ENCODE measurements around the gene RSBN1L.
"Not testable (repeated sequence)": the region's sequence is repeated elsewhere in the genome, so short reads cannot be mapped to it uniquely, and the experiment has no call there.

RSBN1L gene

DNA sequence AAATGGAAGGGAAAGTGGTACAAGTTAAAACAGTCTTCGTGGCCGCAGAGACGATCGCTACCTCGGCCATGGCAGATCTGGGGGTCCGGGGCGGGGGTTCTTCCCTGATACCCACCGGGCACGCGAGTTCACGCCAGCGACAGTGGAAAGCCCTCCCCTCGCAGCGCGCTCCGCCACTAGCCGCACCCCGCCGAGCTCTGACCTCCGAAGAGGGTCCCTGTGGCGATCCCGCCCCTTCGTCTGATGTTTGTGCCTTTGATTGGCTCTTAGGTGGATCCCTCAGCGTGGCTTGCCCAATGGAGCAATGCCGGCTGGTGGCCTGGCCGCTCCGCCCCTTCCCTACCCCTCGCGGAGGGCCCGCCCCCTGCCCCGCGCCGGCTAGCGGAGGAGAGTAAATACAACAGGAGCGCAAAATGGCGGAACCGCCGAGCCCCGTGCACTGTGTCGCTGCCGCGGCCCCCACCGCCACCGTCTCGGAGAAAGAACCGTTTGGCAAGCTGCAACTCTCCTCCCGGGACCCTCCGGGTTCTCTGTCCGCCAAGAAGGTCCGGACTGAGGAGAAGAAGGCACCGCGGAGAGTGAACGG lies at the start of gene RSBN1L:
RSBN1L (plus strand) TSS at position 403 of the 586 bp plus-strand sequence; CDS start at position 414, 11 bp downstream.
- peak; percentile 96 for DNase-seq

DNA sequence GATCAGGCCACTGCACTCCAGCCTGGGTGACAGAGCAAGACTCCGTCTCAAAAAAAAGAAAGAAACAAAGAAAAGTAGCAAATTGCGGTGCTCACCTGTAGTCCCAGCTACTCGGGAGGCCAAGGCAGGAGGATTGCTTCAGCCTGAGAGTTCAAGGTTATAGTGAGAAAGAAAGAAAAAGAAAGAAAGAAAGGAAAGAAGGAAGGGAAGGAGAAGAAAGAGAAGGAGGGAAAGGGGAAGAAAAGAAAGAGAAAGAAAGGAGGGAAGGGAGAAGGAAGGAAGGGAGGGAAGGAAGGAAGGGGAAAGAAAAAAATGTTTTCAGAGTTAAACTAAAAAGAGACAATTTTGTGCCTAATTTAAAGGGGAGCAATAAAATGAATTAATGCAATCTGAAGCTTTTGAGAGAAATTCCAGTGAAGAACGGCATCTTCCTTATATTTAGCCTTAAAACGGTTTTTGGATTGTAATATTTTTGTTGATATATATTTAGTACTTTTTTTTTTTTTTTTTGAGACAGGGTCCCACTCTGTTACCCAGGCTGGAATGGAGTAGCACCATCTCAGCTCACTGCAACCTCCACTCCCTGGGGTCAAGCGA lies 47.4 kb upstream of the RSBN1L start:
- no peak for DNase-seq

DNA sequence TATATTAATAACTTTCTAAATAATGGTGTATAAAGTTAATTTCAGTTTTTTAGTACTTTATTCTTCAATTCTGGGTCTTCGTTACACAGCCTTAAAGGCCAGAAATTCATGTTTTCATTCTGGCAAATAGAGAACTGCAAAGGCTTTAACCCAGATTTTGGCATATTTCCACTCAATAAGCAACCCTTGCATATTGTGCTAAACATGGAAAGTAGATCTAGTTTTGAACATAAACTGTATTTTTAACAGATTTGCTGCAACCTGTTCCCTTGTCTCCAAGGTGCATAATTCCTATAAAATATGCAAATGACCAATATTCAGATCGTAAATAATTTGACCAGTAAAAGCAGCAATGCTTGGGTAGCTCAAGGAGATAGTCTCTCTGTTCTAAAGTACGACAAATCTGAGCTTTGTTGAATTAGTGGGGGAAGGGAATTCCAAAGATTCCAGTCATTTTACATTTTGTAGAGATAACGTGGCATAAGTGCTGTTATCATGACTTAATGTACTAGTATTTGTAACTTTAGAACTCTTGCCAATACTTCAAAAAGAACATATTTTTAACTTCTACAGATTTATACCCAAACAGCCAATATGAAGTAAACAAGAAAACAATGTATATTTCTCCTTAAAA lies 46.4 kb upstream of the RSBN1L start:
- DNase-seq: no peak

DNA sequence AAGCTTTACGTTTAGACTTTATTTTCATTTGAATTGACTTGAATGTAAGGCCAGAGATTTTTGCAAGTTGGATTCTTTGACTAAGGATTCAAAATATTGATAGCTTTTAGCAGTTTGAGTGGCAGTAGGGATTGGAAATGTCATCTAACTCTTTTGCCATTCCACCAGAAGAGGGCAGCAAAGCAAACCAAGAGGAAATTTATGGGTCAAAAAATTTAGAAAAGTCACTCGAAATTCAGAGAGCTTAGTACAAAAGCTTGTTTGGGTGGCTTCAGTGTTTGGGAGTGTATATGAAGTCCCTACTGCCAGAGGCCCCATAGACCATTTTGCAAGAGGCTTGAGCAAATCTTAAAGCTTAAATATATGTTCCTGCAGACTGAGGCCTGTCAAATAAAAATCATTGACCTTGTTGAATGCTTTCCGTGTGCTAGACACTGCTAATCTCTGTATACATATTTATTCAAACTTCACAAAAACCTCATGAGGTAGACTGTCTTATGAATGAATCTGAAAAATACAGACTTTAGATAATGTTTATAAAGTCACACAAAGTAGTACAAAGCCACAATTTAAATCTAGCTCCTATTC lies 44.6 kb upstream of the RSBN1L start:
- DNase-seq: peak; percentile 28

DNA sequence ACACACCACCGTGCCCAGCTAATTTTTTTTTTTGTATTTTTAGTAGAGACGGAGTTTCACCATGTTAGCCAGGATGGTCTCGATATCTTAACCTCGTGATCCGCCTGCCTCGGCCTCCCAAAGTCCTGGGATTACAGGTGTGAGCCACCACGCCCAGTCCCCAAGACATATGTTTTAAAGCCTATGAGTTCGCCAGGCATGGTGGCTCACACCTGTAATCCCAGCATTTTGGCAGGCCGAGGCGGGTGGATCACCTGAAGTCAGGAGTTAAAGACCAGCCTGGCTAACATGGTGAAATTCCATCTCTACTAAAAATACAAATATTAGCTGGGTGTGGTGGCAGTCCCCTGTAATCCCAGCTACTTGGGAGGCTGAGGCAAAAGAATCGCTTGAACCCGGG lies 43.4 kb upstream of the RSBN1L start:
- not testable (repeated sequence) for DNase-seq

DNA sequence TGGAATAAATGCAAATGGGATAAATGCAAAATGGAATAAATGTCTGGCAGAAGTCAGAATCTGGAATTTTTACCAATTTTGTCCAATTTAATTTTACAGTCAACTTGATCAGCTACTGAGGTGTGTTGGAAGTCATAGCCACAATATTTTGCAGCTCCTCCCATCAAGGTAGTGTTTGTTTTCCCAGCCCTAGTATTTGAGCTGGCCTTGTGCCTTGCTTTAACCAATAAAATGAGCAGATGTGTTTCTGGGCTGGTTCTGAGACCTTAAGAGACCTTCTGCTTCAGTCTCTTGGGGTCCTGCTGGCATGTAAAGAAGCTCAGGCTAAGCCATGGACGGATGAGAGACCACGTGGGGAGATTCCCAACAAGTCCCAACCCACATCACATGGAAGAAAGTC lies 42.7 kb upstream of the RSBN1L start:
- peak; percentile 54 for DNase-seq

DNA sequence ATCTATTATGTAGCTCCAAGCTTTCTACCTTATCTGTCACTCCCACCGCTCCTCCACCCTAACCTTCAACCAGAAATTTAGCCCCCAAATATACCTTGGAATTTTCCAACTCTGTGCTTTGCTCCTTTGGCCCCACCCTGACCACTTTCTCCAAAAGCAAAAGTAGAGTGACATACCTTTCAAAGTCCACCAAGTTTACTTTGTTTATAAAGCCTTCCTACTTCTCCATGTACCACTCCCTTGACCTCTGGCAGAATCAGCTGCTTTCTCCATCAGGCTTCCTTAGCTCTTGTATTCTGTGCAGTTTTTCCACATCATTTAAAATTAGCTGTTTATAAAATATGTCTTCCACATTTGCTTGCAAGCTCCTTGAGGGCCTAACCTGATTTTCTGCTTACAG lies 40.9 kb upstream of the RSBN1L start:
- DNase-seq: no peak

DNA sequence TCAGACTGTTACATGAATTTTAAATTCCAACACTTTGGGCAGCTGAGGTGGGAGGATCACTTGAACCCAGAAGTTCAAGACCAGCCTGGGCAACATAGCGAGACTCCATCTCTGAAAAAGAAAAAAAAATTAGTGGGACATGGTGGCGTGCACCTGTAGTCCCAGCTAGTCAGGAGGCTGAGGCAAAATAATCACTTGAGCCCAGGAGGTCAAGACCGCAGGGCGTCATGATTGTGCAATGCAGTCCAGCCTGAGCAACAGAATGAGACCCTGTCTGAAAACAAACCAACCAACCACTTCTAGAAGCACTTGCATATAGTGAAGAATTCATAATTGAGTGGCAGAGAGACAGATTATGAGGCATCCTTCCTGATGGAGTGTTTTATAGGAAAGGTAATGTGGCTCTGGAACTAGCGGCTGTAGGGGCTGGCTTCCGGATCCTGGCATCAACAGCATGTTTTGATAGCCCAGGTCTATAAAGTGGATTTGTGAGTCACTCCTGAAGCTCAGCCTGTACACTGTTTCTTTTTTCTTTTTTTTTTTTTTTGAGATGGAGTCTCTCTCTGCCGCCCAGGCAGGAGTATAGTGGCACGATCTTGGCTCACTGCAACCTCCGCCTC lies 40.3 kb upstream of the RSBN1L start:
- no peak for DNase-seq

DNA sequence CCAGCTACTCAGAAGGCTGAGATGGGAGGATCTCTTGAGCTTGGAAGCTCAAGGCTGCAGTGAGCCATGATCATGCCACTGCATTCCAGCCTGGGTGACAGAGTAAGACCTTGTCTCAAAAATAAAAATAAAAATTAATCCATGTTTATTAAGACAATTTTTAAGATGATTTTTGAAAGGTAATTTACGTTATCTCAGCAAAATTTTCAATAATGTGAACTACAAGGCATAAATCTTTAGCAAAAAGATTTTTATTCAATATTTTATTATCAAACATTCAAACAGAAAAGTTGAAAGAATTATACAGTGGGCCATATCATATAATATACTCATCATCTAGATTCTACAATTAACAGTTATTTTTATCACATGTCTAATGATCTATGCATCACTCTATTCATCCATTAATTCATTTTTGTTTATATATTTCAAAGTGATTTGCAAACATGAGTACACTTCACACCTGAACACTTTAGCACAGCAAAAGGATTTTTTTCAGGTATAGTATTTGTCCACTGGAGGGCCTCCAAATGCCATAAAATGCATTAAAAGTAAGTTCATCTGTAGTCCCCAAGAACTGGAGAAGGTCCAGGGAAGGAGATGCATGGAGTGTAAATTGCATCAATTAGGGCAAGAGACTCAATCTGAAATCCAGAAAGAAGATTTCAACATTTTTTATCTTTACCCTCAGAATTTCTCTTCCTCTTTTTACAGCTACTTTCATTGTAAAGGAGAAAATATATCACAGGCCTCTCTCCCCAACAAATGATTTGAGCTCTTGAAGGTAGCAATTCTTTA lies 38.6 kb upstream of the RSBN1L start:
- peak; percentile 74 for DNase-seq

DNA sequence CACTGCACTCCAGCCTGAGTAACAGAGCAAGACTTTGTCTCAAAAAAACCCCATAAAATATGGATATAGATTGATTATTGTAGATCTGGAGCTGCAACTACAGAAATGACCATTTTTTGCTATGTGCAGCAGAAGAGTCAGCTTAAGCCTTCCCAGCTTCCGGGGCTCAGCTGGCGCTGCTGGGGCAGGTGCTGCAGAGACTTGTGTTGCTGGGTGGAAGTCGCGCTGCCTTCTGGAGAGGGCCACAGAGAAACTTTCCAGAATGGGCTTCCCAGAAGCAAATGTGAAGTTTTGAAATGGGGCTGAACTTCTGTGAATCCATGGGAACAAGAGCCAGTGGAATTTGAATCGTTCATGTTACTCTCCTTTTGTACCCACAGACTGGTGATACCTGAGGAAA lies 37.3 kb upstream of the RSBN1L start:
- no peak for DNase-seq

DNA sequence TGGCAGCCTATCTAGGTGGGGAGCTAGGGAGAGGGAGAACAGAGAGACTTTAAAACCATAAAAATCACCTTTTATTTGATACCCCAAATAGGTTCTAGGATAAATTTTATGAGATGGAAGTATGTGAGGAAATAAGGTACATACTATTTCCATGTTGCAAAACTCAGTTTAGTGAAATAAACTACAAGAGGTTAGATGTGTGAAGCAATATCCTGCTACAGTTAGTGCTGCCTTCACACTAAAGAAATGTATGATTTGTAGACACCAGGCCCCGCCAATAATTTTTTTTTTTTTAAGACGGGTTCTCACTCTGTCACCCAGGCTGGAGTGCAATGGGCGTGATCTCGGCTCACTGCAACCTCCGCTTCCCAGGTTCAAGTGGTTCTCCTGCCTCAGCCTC lies 34.4 kb upstream of the RSBN1L start:
- no peak for DNase-seq

DNA sequence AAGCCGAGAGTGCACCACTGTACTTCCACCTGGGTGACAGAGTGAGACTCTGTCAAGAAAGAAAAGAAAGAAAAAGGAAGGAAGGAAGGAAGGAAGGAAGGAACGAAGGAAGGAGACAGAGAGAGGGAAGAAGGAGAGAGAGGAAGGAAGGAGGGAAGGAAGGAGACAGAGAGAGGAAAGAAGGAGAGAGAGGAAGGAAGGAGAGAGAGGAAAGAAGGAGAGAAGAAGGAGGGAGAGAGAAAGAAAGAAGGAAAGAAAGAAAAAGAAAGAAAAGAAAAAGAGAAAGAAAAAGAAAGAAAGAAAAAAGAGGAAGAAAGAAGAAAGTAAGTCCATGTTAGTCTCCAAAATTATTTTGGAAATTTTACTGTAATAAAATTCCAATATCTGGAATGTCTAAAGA lies 33.4 kb upstream of the RSBN1L start:
- DNase-seq: no peak

DNA sequence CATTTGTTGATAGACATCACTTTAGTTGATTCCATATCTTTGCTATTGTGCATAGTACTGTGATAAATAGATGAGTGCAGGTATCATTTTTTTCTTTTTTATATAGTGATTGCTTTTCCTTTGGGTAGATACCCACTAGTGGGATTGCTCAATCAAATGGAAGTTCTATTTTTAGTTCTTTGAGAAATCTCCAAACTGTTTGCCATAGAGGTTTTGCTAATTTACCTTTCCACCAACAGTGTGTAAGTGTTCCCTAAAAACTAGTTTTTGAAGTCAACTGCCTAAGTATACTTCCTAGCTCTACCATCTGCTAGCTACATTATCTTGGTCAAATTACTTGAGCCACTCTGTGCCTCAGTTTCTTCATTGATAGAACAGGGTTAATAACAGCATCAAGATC lies 31.5 kb upstream of the RSBN1L start:
- DNase-seq: no peak

DNA sequence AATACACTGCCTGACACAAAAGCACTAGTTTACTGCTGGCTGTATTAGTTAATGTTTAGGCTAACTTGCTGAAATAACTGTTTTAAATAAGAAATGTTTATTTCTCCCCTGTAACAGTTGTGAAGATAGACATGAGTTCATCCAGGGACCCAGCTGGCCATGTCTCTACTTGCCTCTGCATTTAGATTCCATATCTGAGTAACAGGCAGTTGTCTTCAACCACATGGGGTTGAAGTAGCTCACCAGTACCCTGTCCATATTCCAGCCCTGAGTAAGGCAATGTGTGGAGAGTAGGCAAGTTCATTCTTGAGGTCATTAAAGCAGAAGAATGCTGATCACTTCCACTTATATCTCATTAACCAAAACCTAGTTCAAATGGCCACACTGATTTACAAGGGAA lies 31.1 kb upstream of the RSBN1L start:
- DNase-seq: no peak

DNA sequence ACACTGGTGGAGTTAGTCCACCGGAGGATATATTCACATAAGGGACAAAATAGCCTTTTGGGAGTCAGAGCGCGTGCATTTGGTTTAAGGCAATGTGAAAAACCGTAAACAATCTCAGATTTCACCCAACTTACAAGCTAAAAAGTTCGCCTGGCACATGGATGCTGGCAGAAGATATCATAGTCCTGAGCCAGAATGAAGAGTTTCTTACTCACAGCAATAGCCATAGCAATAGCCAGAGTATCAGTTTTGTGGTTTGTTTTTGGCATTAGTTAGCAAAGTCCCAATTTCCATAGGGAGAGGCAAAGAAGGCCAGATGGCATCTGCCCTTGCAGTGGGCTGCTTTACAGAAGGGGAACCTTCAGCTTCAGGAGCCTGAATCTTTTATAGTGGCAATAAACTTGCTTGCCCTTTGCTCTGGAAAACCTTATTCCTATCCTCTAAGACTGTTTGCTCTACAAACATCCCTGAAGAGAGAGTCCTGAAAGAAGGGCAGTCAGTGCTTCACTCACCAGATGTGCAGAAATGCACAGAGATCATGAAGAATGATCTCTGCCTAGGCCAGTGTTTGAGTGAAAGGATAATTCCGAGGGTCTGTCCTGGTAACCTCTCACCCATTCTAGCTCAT lies 28.7 kb upstream of the RSBN1L start:
- no peak for DNase-seq

DNA sequence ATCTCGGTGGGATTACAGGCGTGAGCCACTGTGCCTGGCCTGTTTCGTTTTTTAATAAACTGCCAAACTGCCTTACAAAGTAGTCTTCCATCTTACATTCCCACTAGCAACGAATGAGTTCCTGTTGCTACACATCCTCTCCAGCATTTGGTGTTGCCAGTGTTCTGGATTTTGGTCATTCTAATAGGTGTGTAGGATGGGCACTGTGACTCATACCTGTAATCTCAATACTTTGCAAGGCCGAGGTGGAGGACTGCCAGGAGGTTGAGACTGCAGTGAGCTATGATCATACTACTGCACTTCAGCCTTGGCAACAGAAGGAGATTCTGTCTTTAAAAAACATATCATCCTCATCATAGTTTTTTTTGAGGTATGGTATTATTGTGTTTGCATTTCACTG lies 21.4 kb upstream of the RSBN1L start:
- peak; percentile 51 for DNase-seq

DNA sequence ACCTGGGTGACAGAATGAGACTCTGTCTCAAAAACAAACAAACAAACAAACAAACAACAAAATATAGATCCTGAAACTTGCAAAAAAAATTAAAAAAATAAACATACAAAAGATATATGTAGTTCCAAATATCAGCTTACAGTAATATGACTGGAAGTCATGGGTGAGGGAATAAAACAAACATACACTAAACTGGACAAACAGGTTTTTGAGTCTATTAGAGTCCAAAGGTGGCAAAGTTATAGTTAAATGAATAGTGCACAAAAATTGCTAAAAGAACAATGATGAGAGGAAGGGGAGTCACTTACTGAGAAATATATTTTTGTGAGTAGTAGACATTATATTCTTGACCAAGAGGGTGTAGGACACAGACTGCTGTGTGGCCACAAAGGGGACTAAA lies 16.7 kb upstream of the RSBN1L start:
- DNase-seq: peak; percentile 60

DNA sequence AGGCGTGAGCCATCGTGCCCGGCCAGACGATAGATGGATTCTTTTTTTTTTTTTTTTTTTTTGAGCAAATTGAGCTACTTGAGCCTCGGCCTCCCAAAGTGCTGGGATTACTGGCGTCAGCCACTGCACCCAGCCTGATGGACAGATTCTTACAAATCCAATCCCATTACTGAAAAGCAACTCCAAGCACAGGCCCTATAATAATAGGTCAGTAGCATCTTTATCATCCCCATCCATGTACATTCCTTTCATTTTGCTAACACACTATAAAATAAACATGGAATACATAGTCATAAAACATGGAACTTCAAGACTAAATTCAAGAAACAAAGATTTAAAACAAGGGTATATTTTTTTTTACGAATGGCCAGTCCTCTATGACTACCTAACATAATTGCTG lies 16.0 kb upstream of the RSBN1L start:
- DNase-seq: no peak

DNA sequence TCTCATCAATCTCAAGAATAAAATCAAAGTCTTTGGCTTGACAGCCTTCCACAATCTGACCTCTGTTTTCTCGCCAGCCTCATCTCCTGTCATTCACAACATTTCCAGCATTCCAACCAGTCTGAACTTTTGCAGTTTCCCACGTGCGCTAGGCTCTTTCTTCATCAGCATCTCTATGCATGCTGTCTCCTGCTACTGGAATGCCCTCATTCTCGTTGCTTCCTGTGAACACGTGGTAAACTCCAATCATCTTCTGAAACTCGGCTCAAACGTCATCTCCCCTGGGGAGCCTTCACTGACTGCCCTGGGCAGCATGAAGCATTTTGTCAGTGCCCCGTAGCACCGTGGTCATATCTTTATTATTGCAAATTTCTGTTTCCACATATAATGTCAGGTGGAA lies 12.2 kb upstream of the RSBN1L start:
- DNase-seq: no peak

DNA sequence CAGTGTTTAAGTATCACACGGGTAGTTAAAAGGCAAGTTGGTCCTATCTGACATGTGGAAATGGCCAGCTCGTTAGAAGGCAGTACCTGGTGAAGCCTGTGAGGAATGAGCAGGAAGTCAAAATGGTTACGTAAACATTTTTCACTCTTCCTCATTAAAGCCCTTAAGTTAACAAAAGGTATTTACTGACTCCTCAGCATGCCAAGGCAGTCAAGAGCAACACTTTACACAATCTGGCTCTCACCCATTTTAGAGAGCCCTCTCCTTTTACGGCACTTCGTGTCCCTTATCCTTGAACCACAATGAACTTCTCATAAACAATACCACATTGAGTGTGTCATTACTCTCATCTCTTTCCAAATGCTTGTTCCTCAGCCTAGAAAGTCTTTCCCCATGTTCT lies 11.0 kb upstream of the RSBN1L start:
- peak; percentile 88 for DNase-seq

DNA sequence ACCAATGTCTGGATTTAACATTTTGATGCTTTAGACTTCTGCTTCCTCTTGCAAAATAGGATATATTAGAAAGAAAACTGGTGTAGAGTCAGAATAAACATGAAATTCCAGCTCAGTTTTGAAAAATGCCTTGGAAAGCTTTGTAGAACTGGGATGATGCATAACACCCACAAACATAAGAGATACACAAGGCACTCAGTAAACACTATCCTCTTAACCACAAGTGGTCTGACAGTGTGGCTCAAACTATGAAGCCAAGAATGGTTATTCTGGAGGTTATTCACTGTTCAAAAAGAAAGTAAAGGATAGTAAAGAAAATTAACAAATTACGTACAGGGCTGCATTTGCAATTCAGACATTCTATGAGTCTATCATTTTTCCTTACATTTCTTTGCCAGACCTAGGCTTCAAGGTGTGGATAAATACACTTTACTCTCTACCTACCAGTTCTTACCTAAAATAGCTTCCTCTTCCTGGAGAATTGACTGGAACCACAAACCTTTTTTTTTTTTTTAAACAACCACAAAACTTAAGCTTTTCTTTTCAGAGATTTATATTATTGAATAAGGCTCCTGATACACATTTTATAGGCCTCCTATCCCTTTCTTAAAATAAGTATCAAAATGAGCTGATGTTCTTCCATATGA lies 9.0 kb upstream of the RSBN1L start:
- DNase-seq: peak; percentile 34

DNA sequence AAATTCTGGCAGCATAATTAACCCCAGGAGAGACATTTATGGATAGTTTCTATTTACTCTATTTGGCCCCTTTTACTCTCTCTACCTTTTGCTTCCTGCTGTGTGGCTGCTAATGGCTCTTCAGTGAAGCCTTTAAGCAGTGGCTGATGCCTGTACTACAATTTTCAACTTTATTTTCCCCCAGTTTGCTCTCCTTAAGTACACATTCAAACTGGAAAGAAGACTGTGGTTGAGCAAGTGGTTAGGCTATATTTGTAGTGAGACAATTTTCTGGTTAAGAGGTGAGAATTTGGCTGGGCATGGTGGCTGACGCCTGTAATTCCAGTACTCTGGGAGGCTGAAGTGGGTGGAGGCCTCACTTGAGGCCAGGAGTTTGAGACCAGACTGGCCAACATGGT lies 8.5 kb upstream of the RSBN1L start:
- peak; percentile 42 for DNase-seq
